GM23338 (cell line): Measurements from ENCODE around the gene CHST11. TPM values are rescaled to one million over a fixed set of nuclear protein-coding genes. Genes with fewer than 3 reads are reported as not detected.

Experiments used
- ATAC-seq: fragments of 200-7000 bp; cut with Tn5 transposase; 3 replicates; pipeline ENCODE4 v1.9.1; 2020
- DNase-seq: peaks from one replicate; pipeline ENCODE4 v3.0.0-alpha.2; 2015; ENCODE audit warnings: low spot score
- H2AFZ ChIP-seq: fragments of 200-600 bp; sonication (generic); 2 replicates; pipeline ENCODE4 v1.8.0; 2016; ENCODE audit warnings: antibody characterized with exemption, mild to moderate bottlenecking, moderate library complexity
- H3F3A ChIP-seq: fragments of 200-600 bp; sonication (generic); replicated peaks from 2 replicates; pipeline ENCODE4 v1.8.0; 2017; ENCODE audit warnings: antibody characterized with exemption, mixed run types, low read depth
- H3K27ac ChIP-seq: fragments of 200-600 bp; sonication (generic); 2 replicates; pipeline ENCODE4 v1.6.1; 2016; ENCODE audit warnings: low read depth
- H3K27me3 ChIP-seq: fragments of 200-600 bp; sonication (generic); 2 replicates; pipeline ENCODE4 v1.8.0; 2016; ENCODE audit warnings: mild to moderate bottlenecking, mixed run types, moderate library complexity; ENCODE audit not compliant: insufficient read depth
- H3K36me3 ChIP-seq: fragments of 200-600 bp; sonication (generic); 2 replicates; pipeline ENCODE4 v1.8.0; 2016; ENCODE audit warnings: mild to moderate bottlenecking; ENCODE audit not compliant: insufficient read depth
- H3K4me1 ChIP-seq: fragments of 200-600 bp; sonication (generic); 2 replicates; pipeline ENCODE4 v1.8.0; 2016; ENCODE audit warnings: mild to moderate bottlenecking, moderate library complexity; ENCODE audit not compliant: insufficient read depth
- H3K4me2 ChIP-seq: fragments of 200-600 bp; sonication (generic); 2 replicates; pipeline ENCODE4 v1.7.1; 2017; ENCODE audit warnings: mixed run types
- H3K4me3 ChIP-seq: fragments of 200-600 bp; sonication (generic); 2 replicates; pipeline ENCODE4 v1.6.1; 2016; ENCODE audit warnings: mixed run types
- H3K79me2 ChIP-seq: fragments of 200-600 bp; sonication (generic); replicated peaks from 2 replicates; pipeline ENCODE4 v1.8.0; 2017; ENCODE audit warnings: mild to moderate bottlenecking; ENCODE audit not compliant: insufficient read depth
- H3K9me2 ChIP-seq: fragments of 200-600 bp; sonication (generic); 2 replicates; pipeline ENCODE4 v1.8.0; 2017; ENCODE audit not compliant: insufficient read depth
- H4K20me1 ChIP-seq: fragments of 200-600 bp; sonication (generic); replicated peaks from 2 replicates; pipeline ENCODE4 v1.8.0; 2017; ENCODE audit warnings: mild to moderate bottlenecking; ENCODE audit not compliant: insufficient read depth
- H3K27ac Mint-ChIP-seq: 2 replicates; pipeline ENCODE4 v1.8.0; 2020; ENCODE audit warnings: inconsistent platforms, mild to moderate bottlenecking, moderate library complexity, mixed read lengths
- H3K27me3 Mint-ChIP-seq: 3 replicates; pipeline ENCODE4 v1.8.0; 2022; ENCODE audit warnings: low read depth, mild to moderate bottlenecking, moderate library complexity, mixed read lengths, inconsistent platforms; ENCODE audit not compliant: insufficient read depth, poor library complexity
- H3K36me3 Mint-ChIP-seq: 3 replicates; pipeline ENCODE4 v1.8.0; 2021; ENCODE audit warnings: low read depth, mild to moderate bottlenecking, inconsistent platforms, moderate library complexity, mixed read lengths
- H3K4me1 Mint-ChIP-seq: 3 replicates; pipeline ENCODE4 v1.8.0; 2020; ENCODE audit warnings: mild to moderate bottlenecking, inconsistent platforms, mixed read lengths
- H3K4me3 Mint-ChIP-seq: 3 replicates; pipeline ENCODE4 v1.8.0; 2021; ENCODE audit warnings: moderate library complexity, mild to moderate bottlenecking, inconsistent platforms, mixed read lengths
- H3K9me3 Mint-ChIP-seq: 3 replicates; pipeline ENCODE4 v1.8.0; 2020; ENCODE audit warnings: moderate library complexity, mild to moderate bottlenecking, inconsistent platforms, mixed read lengths
- CREB1 ChIP-seq: fragments of 250-450 bp; sonication (Bioruptor Pico); IDR thresholded peaks from 2 replicates; pipeline ENCODE4 v1.5.0; 2020; ENCODE audit warnings: low read depth, mild to moderate bottlenecking, moderate library complexity
- ETS1 ChIP-seq: IDR thresholded peaks from 2 replicates; pipeline ENCODE4 v1.6.1; 2016; ENCODE audit warnings: antibody characterized with exemption
- EZH2 ChIP-seq: fragments of 200-600 bp; sonication (generic); IDR thresholded peaks from one replicate; pipeline ENCODE4 v1.8.0; 2017; ENCODE audit warnings: antibody characterized with exemption, mild to moderate bottlenecking, low read depth; ENCODE audit not compliant: unreplicated experiment
- NANOG ChIP-seq: IDR thresholded peaks from 2 replicates; pipeline ENCODE4 v1.6.1; 2016; ENCODE audit warnings: antibody characterized with exemption, borderline replicate concordance
- POLR2AphosphoS5 ChIP-seq: IDR thresholded peaks from 2 replicates; pipeline ENCODE4 v1.6.1; 2016; ENCODE audit warnings: antibody characterized with exemption, low read depth
- REST ChIP-seq: IDR thresholded peaks from one replicate; pipeline ENCODE4 v1.6.1; 2018; ENCODE audit warnings: antibody characterized with exemption; ENCODE audit not compliant: unreplicated experiment
- STAT1 ChIP-seq: IDR thresholded peaks from one replicate; pipeline ENCODE4 v1.6.1; 2016; ENCODE audit warnings: antibody characterized with exemption; ENCODE audit not compliant: unreplicated experiment
- ZNF114 ChIP-seq: fragments of 250-450 bp; sonication (Bioruptor Pico); IDR thresholded peaks from 2 replicates; pipeline ENCODE4 v1.5.0; 2020; ENCODE audit warnings: mild to moderate bottlenecking, moderate library complexity
- ZNF331 ChIP-seq: fragments of 250-450 bp; sonication (Bioruptor Pico); IDR thresholded peaks from 2 replicates; pipeline ENCODE4 v1.5.0; 2020; ENCODE audit warnings: low read depth, mild to moderate bottlenecking, moderate library complexity
- ZNF462 ChIP-seq: fragments of 250-450 bp; sonication (Bioruptor Pico); IDR thresholded peaks from 2 replicates; pipeline ENCODE4 v1.5.0; 2020; ENCODE audit warnings: mild to moderate bottlenecking, moderate library complexity
- polyA plus RNA-seq: library from polyadenylated mRNA; unstranded; fragments of >200 nt; fragmentation: Nextera tagmentation; extraction: Ambion mirVana; gene quantifications from 2 replicates; pipeline ENCODE4 v1.2.1, GENCODE V29; 2016
- total RNA-seq: library from RNA; depleted of rRNA; stranded (reverse); fragments of >200 nt; shearing (Covaris generic); gene quantifications from 2 replicates; pipeline ENCODE4 v1.2.3, GENCODE V29; 2014

The CHST11 gene
- total and polyA plus RNA-seq, 2 experiments from 2014 or later = 7.7 to 25.7 TPM

- no peaks in the 10 kb centered on the region for H3K27me3 ChIP-seq
- H3K79me2 ChIP-seq = no peaks in the 10 kb centered on the region
- H3F3A ChIP-seq = no peaks in the 10 kb centered on the region
- no peak overlapping the region for H3K4me2 ChIP-seq
- Mint-ChIP-seq H3K27ac (no peak overlapping the region), H3K36me3 (no peaks in the 10 kb centered on the region), H3K4me1 (peaks cover 27% of the 10 kb centered on the region; the same call in 2 of the 3 replicates), H3K4me3 (no peak overlapping the region), H3K9me3 (no peaks in the 10 kb centered on the region), H3K27me3 (peaks cover 5% of the 10 kb centered on the region)
- H2AFZ ChIP-seq = no peak overlapping the region
- no peak overlapping the region for H3K4me3 ChIP-seq
- DNase-seq (no peak), ATAC-seq (no peak)
- H3K9me2 ChIP-seq = peaks cover 6% of the 10 kb centered on the region; the same call in 1 of the 2 replicates
- H3K4me1 ChIP-seq = peaks cover 17% of the 10 kb centered on the region; the same call in 1 of the 2 replicates
- TF ChIP-seq POLR2AphosphoS5 (no peak), CREB1 (CRISPR knock-in tag) (no peak), ZNF331 (CRISPR knock-in tag) (no peak)
- H3K36me3 ChIP-seq = no peaks in the 10 kb centered on the region
- no peaks in the 10 kb centered on the region for H4K20me1 ChIP-seq
- H3K27ac ChIP-seq = no peak overlapping the region
Measured at GRCh38 chr12:104764225-104765091, 307.7 kb downstream of the CHST11 start.

DNA sequence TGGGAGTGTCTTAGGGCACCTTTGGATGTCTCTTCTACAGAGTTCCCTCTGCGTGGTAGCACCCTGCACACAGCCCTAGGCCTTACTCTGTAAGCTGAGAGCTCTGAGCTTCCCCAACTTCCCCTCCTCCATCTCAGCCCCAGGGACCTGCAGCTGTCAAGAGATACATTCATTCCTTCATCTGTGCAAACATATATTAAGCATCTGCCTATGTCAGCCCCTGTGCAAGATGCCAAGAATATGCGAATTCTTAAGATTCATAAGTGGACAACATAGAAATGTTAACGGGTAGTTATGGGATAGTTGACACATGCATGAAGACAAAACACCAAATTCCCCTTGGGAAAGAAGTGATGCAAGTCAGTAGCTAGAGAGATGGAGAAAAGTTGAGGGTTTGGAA is 310.5 kb downstream of the CHST11 start:
- Histone ChIP-seq H4K20me1 (no peaks in the 10 kb centered on the region), H2AFZ (no peak overlapping the region), H3F3A (no peaks in the 10 kb centered on the region), H3K27ac (no peak overlapping the region), H3K9me2 (peaks cover 6% of the 10 kb centered on the region; the same call in 1 of the 2 replicates), H3K4me1 (peaks cover 20% of the 10 kb centered on the region; the same call in 1 of the 2 replicates), H3K4me3 (no peak overlapping the region), H3K79me2 (no peaks in the 10 kb centered on the region), H3K36me3 (no peaks in the 10 kb centered on the region), H3K27me3 (no peaks in the 10 kb centered on the region), H3K4me2 (no peak overlapping the region)
- Mint-ChIP-seq H3K4me3 (no peak overlapping the region), H3K4me1 (peaks cover 21% of the 10 kb centered on the region; the same call in 2 of the 3 replicates), H3K27me3 (peaks cover 5% of the 10 kb centered on the region), H3K9me3 (peaks cover 3% of the 10 kb centered on the region; the same call in 1 of the 3 replicates), H3K36me3 (no peaks in the 10 kb centered on the region), H3K27ac (no peak overlapping the region)
- DNase-seq (no peak), ATAC-seq (no peak)
- no peak for TF ChIP-seq ZNF462 (CRISPR knock-in tag)
- TF ChIP-seq POLR2AphosphoS5 = no peak
- no peak for TF ChIP-seq NANOG
- no peak for TF ChIP-seq STAT1
- TF ChIP-seq REST = no peak
- no peak for TF ChIP-seq ZNF114
- TF ChIP-seq ZNF331 (CRISPR knock-in tag) = no peak
- TF ChIP-seq EZH2 = no peak
- TF ChIP-seq ETS1 = no peak
